Ovary (tissue), 10 donors: ENCODE results near the gene SLC11A2. TPM values are rescaled to one million over a fixed set of nuclear protein-coding genes. Genes with fewer than 3 reads are reported as not detected.
A peak's percentile ranks its signal among the peaks of the same experiment; 100 is the strongest.

Experiments used
- DNase-seq, 5 donors: peaks; one replicate each; pipeline ENCODE4 v3.0.0-alpha.2; 2019 to 2020
- H3K27ac ChIP-seq, 2 donors: fragments of 200-600 bp; one replicate each; pipeline versions ENCODE4 v1.5.1 to v1.8.0; 2019 to 2022
- H3K27me3 ChIP-seq: fragments of 200-600 bp; one replicate; pipeline ENCODE4 v1.8.0; 2022
- H3K36me3 ChIP-seq: fragments of 200-600 bp; sonication (generic); one replicate; pipeline ENCODE4 v1.5.1; 2019
- H3K4me1 ChIP-seq: one replicate; pipeline ENCODE4 v1.8.1; 2013; ENCODE audit warnings: mild to moderate bottlenecking, moderate library complexity; ENCODE audit not compliant: insufficient read depth
- H3K4me3 ChIP-seq: fragments of 200-600 bp; sonication (generic); one replicate; pipeline ENCODE4 v1.5.1; 2017
- H3K9me3 ChIP-seq, 2 donors: fragments of 200-600 bp in 1 of 2; sonication (generic) in 1 of 2; one replicate each; pipeline versions ENCODE4 v1.5.1 to v1.8.1; 2013 to 2019; ENCODE audit warnings: mild to moderate bottlenecking in 1 of 2, moderate library complexity in 1 of 2
- CTCF ChIP-seq, 3 donors: fragments of 450-650 bp in 2 of 3; fragments of 200-600 bp in 1 of 3; IDR thresholded peaks; one replicate each; pipeline versions ENCODE4 v1.5.1 to v1.8.0; 2016 to 2022; ENCODE audit warnings: antibody characterized with exemption in 3 of 3, mild to moderate bottlenecking in 1 of 3
- EP300 ChIP-seq: sonication (generic); formaldehyde crosslinking; IDR thresholded peaks from one replicate; pipeline ENCODE4 v1.6.1; 2017; ENCODE audit warnings: antibody characterized with exemption
- POLR2A ChIP-seq: fragments of 450-650 bp; IDR thresholded peaks from one replicate; pipeline ENCODE4 v1.6.1; 2017; ENCODE audit warnings: antibody characterized with exemption, mild to moderate bottlenecking, moderate library complexity
- WGBS, 3 donors: extraction: QIAGEN DNeasy Blood & Tissue Kit in 1 of 3; methylation state at CpG; one replicate each; pipeline versions ENCODE4 v1.1.5 to v1.1.7; 2013 to 2017; 5-methylcytosine and 5-hydroxymethylcytosine counted together
- intact Hi-C, 4 donors: fragments of 100-400 bp; cut with DNase I; formaldehyde crosslinking; loops; one replicate each; pipeline versions ENCODE4 v1.11.0 to v1.15.1; 2022 to 2023
- long read RNA-seq, 3 donors: library from polyadenylated mRNA in 2 of 3; unstranded in 2 of 3; transcript quantifications; one replicate each; pipeline ENCODE4 v2.0.0 and lab custom pipeline, GENCODE V29; 2021 to 2026
- polyA plus RNA-seq, 2 donors: library from polyadenylated mRNA; stranded (reverse); fragments of 200-250 nt in 1 of 2; fragments of 350-450 nt in 1 of 2; fragmentation: Illumina TruSeq in 1 of 2; extraction: RNeasy Lipid Tissue Mini Kit (QIAGEN cat#74804) in 1 of 2; gene quantifications; one replicate each; pipeline ENCODE4 v1.2.3, GENCODE V29; 2013 to 2014
- total RNA-seq, 7 donors: library from RNA; depleted of rRNA in 2 of 7; stranded (reverse); fragments of >200 nt in 2 of 7; fragmentation: NEBNext Ultra II Directional in 3 of 7; extraction: Animal tissue kit (Norgen Biotek cat#: 25700) in 3 of 7; gene quantifications; one replicate each; pipeline versions ENCODE4 v1.1.0 to v1.2.4, GENCODE V29; 2016 to 2023
- donor health status: DM: no; HTN: no; CAD: no; lungs with moderate emphysema.
- donor health status: DM: no; HTN: no; CAD: no.
- donor health status: Bipolar disorder and iron deficiency.
- donor health status: DM: yes; HTN: yes; CAD: no.
- donor health status: DM: no; HTN: no; CAD: no.
- donor health status: DM: yes; HTN: yes; CAD: no.

SLC11A2 gene
- total RNA-seq (10 to 100 TPM; 32.3 to 48.8 (median 41.1) TPM), polyA plus RNA-seq (10 to 100 TPM; 13.6 to 24.2 TPM)
- long read RNA-seq, donor 1, full-length matches to known transcripts, result 19 of 32 reads
- long read RNA-seq, donor 1, partial matches to known transcripts, result 7 of 32 reads
- long read RNA-seq, donor 1, other reads (novel, unspliced or antisense), result 6 of 32 reads
- long read RNA-seq, donor 2, full-length matches to known transcripts, result 3 of 3 reads
- long read RNA-seq, donor 2, partial matches to known transcripts, result 0 of 3 reads
- long read RNA-seq, donor 2, other reads (novel, unspliced or antisense), result 0 of 3 reads
- long read RNA-seq, donor 3, full-length matches to known transcripts, result 32 of 62 reads
- long read RNA-seq, donor 3, partial matches to known transcripts, result 18 of 62 reads
- long read RNA-seq, donor 3, other reads (novel, unspliced or antisense), result 12 of 62 reads

- Histone ChIP-seq H3K9me3 (no peaks in the 10 kb centered on the region), H3K27ac (peak within 1 kb of the TSS; percentile 30 to 75), H3K4me3 (peak within 1 kb of the TSS; percentile 75), H3K4me1 (peaks cover 6% of the 10 kb centered on the region), H3K27me3 (no peaks in the 10 kb centered on the region), H3K36me3 (no peaks in the 10 kb centered on the region)
- 1 to 2% (median 1%) methylated on average over 69 to 74 of the region's 74 CpGs for WGBS, 3 donors
- peak; percentile 94 to 96 (median 95) for DNase-seq
- intact Hi-C loops, result loop anchor here in 1 of 4 donors (5.0 kb wide), 1 partner anchor 1011 kb away; no protein-coding TSS in a partner anchor
- peak in 1 of 3 donors; percentile 8 for TF ChIP-seq CTCF (IDR thresholded peaks at IDR 0.05)
- no peak for TF ChIP-seq EP300
- TF ChIP-seq POLR2A, result peak; percentile 43
Observed at GRCh38 chr12:51025836-51026638, at the start of gene SLC11A2. TSS of gene SLC11A2 (minus strand) at chr12:51026384. CDS start at chr12:51010728, 15,656 bp downstream.

- peaks cover 1% of the 10 kb centered on the region for H3K4me1 ChIP-seq
- no peaks in the 10 kb centered on the region for H3K36me3 ChIP-seq
- intact Hi-C loops, result no loop called here
- TF ChIP-seq CTCF (IDR thresholded peaks at IDR 0.05), result no peak
- no peak for TF ChIP-seq POLR2A
- no peak for TF ChIP-seq EP300
- DNase-seq, result no peak
- H3K27me3 ChIP-seq, result no peaks in the 10 kb centered on the region
- H3K27ac ChIP-seq, result no peak overlapping the region
- H3K4me3 ChIP-seq, result no peak overlapping the region
- WGBS, 3 donors, result 93 to 94% (median 93%) methylated on average over 5 of the region's 5 CpGs
- no peaks in the 10 kb centered on the region for H3K9me3 ChIP-seq
Observed at GRCh38 chr12:51075390-51075789, 49.2 kb upstream of the SLC11A2 start.

DNA sequence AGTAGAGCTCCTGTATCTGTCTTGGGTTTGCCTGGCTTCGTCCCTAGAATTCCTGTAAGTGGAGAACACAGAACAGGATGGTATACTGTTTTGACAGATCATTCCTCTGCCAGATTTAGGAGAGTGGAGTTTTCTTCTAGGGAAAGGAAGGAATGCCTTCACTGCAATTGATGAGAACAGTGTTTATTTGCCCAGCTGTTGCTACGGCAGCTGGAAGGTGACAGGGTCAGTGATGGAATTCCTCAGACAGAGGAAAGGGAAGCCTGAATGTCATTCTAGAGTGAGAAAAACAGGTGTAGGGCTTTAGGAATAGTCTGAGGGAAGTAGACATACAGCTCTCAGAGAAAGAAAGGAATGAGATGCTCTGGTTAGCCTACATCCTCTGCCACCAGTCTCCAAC is 45.5 kb upstream of the SLC11A2 start:
- Histone ChIP-seq H3K4me3 (no peak overlapping the region), H3K4me1 (no peaks in the 10 kb centered on the region), H3K9me3 (no peaks in the 10 kb centered on the region), H3K27me3 (no peaks in the 10 kb centered on the region), H3K27ac (no peak overlapping the region), H3K36me3 (no peaks in the 10 kb centered on the region)
- no peak for DNase-seq
- intact Hi-C loops, result no loop called here
- TF ChIP-seq EP300, result no peak
- TF ChIP-seq CTCF (IDR thresholded peaks at IDR 0.05), result no peak
- no peak for TF ChIP-seq POLR2A
- 80 to 86% (median 81%) methylated on average over 2 of the region's 2 CpGs for WGBS, 3 donors

GRCh38 chr12:51070004-51070403 is 43.8 kb upstream of the SLC11A2 start:
- no peak for DNase-seq
- Histone ChIP-seq H3K9me3 (no peaks in the 10 kb centered on the region), H3K4me1 (no peaks in the 10 kb centered on the region), H3K4me3 (no peak overlapping the region), H3K36me3 (no peaks in the 10 kb centered on the region), H3K27ac (no peak overlapping the region), H3K27me3 (no peaks in the 10 kb centered on the region)
- WGBS, 3 donors, result 89 to 92% (median 90%) methylated on average over 3 of the region's 3 CpGs
- TF ChIP-seq EP300 (no peak), POLR2A (no peak), CTCF (IDR thresholded peaks at IDR 0.05) (no peak)
- intact Hi-C loops, result no loop called here
